Stimulated activated memory B cell treated with anti-CD40 and anti-IgM and Interleukin-4, amounts not matched to agents 10 μg/mL and 1 μg/mL and 100 μg/mL, for 72 hours (primary cell): ENCODE data around the gene SREBF1.

Experiments used
- ATAC-seq: fragments of 150-1000 bp; cut with Tn5 transposase; 2 replicates; pipeline ENCODE4 v1.10.0; 2021
- H3K27ac Mint-ChIP-seq: one replicate; pipeline ENCODE4 v1.8.0; 2022; ENCODE audit warnings: mild to moderate bottlenecking, mixed read lengths
- H3K27me3 Mint-ChIP-seq: one replicate; pipeline ENCODE4 v1.8.0; 2022; ENCODE audit warnings: mixed read lengths
- H3K36me3 Mint-ChIP-seq: one replicate; pipeline ENCODE4 v1.8.0; 2022; ENCODE audit warnings: mixed read lengths
- H3K4me1 Mint-ChIP-seq: one replicate; pipeline ENCODE4 v1.8.0; 2022; ENCODE audit warnings: mixed read lengths
- H3K4me3 Mint-ChIP-seq: one replicate; pipeline ENCODE4 v1.8.0; 2022; ENCODE audit warnings: mild to moderate bottlenecking, moderate library complexity, mixed read lengths
- H3K9me3 Mint-ChIP-seq: one replicate; pipeline ENCODE4 v1.8.0; 2022; ENCODE audit warnings: mixed read lengths

SREBF1 gene

GRCh38 chr17:17767154-17767869, 69.5 kb downstream of the SREBF1 start:
- Mint-ChIP-seq H3K27ac (peak overlapping the region; percentile 97), H3K4me1 (peaks cover 54% of the 10 kb centered on the region), H3K36me3 (peaks cover 5% of the 10 kb centered on the region), H3K27me3 (no peaks in the 10 kb centered on the region), H3K9me3 (no peaks in the 10 kb centered on the region), H3K4me3 (no peak overlapping the region)
- no peak for ATAC-seq

- ATAC-seq: no peak
- peaks cover 50% of the 10 kb centered on the region for H3K4me1 Mint-ChIP-seq
These were observed 70.1 kb downstream of the SREBF1 start for GRCh38 chr17:17766744-17767120.

GRCh38 chr17:17766077-17766743, 70.6 kb downstream of the SREBF1 start:
- peaks cover 5% of the 10 kb centered on the region for H3K36me3 Mint-ChIP-seq
- H3K4me3 Mint-ChIP-seq: peak overlapping the region; percentile 42
- H3K4me1 Mint-ChIP-seq: peaks cover 50% of the 10 kb centered on the region
- H3K27me3 Mint-ChIP-seq: no peaks in the 10 kb centered on the region
- H3K9me3 Mint-ChIP-seq: no peaks in the 10 kb centered on the region
- H3K27ac Mint-ChIP-seq: peak overlapping the region; percentile 97
- ATAC-seq: peak; percentile 90

More at GRCh38 chr17:17766744-17767120, 70.1 kb downstream of the SREBF1 start:
- H3K27me3 Mint-ChIP-seq: no peaks in the 10 kb centered on the region
- no peaks in the 10 kb centered on the region for H3K9me3 Mint-ChIP-seq
- peak overlapping the region; percentile 42 for H3K4me3 Mint-ChIP-seq
- H3K36me3 Mint-ChIP-seq: peaks cover 5% of the 10 kb centered on the region
- H3K27ac Mint-ChIP-seq: peak overlapping the region; percentile 97

GRCh38 chr17:17765359-17766076, 71.3 kb downstream of the SREBF1 start:
- peak; percentile 3 for ATAC-seq
- Mint-ChIP-seq H3K4me3 (no peak overlapping the region), H3K27me3 (no peaks in the 10 kb centered on the region), H3K36me3 (peaks cover 5% of the 10 kb centered on the region), H3K27ac (peak overlapping the region; percentile 97), H3K9me3 (no peaks in the 10 kb centered on the region), H3K4me1 (peaks cover 50% of the 10 kb centered on the region)

GRCh38 chr17:17763734-17764133, 73.1 kb downstream of the SREBF1 start:
- Mint-ChIP-seq H3K27ac (no peak overlapping the region), H3K27me3 (no peaks in the 10 kb centered on the region), H3K36me3 (peaks cover 11% of the 10 kb centered on the region), H3K9me3 (no peaks in the 10 kb centered on the region), H3K4me3 (no peak overlapping the region), H3K4me1 (peaks cover 48% of the 10 kb centered on the region)
- ATAC-seq: no peak

GRCh38 chr17:17763136-17763535, 73.7 kb downstream of the SREBF1 start:
- no peak for ATAC-seq
- Mint-ChIP-seq H3K36me3 (peaks cover 11% of the 10 kb centered on the region), H3K9me3 (no peaks in the 10 kb centered on the region), H3K27ac (no peak overlapping the region), H3K4me1 (peaks cover 51% of the 10 kb centered on the region), H3K27me3 (no peaks in the 10 kb centered on the region), H3K4me3 (no peak overlapping the region)

GRCh38 chr17:17762744-17763105, 74.1 kb downstream of the SREBF1 start:
- H3K27ac Mint-ChIP-seq: no peak overlapping the region
- H3K4me1 Mint-ChIP-seq: peaks cover 56% of the 10 kb centered on the region
- ATAC-seq: no peak
- H3K36me3 Mint-ChIP-seq: peaks cover 11% of the 10 kb centered on the region
- H3K4me3 Mint-ChIP-seq: no peak overlapping the region
- H3K9me3 Mint-ChIP-seq: no peaks in the 10 kb centered on the region
- no peaks in the 10 kb centered on the region for H3K27me3 Mint-ChIP-seq
